ENCODE results near the gene VSTM4.

The VSTM4 gene

GRCh38 chr10:49117376-49118070 is 2.2 kb upstream of the VSTM4 start:
- peaks cover 13% of the 10 kb centered on the region for H3K27me3 ChIP-seq (ENCODE audit: insufficient read depth, poor library complexity, severe bottlenecking)
- H3K27ac ChIP-seq (replicated peaks) = no peak overlapping the region
- TF ChIP-seq SPI1 (IDR thresholded peaks at IDR 0.05; ENCODE audit: borderline replicate concordance, low read depth) (no peak), REST (IDR thresholded peaks at IDR 0.05; ENCODE audit: insufficient replicate concordance, low read depth) (no peak), POLR2AphosphoS5 (IDR thresholded peaks at IDR 0.05; ENCODE audit: low read depth) (no peak), GABPA (IDR thresholded peaks at IDR 0.05; ENCODE audit: low read depth) (no peak), CTCF (IDR thresholded peaks at IDR 0.05; ENCODE audit: insufficient read depth, low read length) (no peak)
- no peak overlapping the region for H3K4me3 ChIP-seq (replicated peaks; ENCODE audit: insufficient read depth, low read length)
- peak in 1 of 2 experiments; percentile 40 for DNase-seq (ENCODE audit: low read depth in 1 of 2, low spot score in 1 of 2)

GRCh38 chr10:49116509-49117375 is 1.4 kb upstream of the VSTM4 start:
- no peak for TF ChIP-seq SPI1 (IDR thresholded peaks at IDR 0.05; ENCODE audit: borderline replicate concordance, low read depth)

GRCh38 chr10:49115796-49116508 is 630 bp upstream of the VSTM4 start:
- no peak overlapping the region for H3K4me3 ChIP-seq (replicated peaks; ENCODE audit: insufficient read depth, low read length)
- no peak for DNase-seq (ENCODE audit: low read depth in 1 of 2, low spot score in 1 of 2)
- peaks cover 13% of the 10 kb centered on the region for H3K27me3 ChIP-seq (ENCODE audit: insufficient read depth, poor library complexity, severe bottlenecking)
- TF ChIP-seq GABPA (IDR thresholded peaks at IDR 0.05; ENCODE audit: low read depth) (no peak), POLR2AphosphoS5 (IDR thresholded peaks at IDR 0.05; ENCODE audit: low read depth) (no peak), CTCF (IDR thresholded peaks at IDR 0.05; ENCODE audit: insufficient read depth, low read length) (no peak), SPI1 (IDR thresholded peaks at IDR 0.05; ENCODE audit: borderline replicate concordance, low read depth) (no peak), REST (IDR thresholded peaks at IDR 0.05; ENCODE audit: insufficient replicate concordance, low read depth) (no peak)
- no peak overlapping the region for H3K27ac ChIP-seq (replicated peaks)

More at GRCh38 chr10:49116509-49117375, 1.4 kb upstream of the VSTM4 start:
- no peak for DNase-seq (ENCODE audit: low read depth in 1 of 2, low spot score in 1 of 2)
- H3K4me3 ChIP-seq (replicated peaks; ENCODE audit: insufficient read depth, low read length) = no peak overlapping the region
- peaks cover 13% of the 10 kb centered on the region for H3K27me3 ChIP-seq (ENCODE audit: insufficient read depth, poor library complexity, severe bottlenecking)
- no peak overlapping the region for H3K27ac ChIP-seq (replicated peaks)

- TF ChIP-seq REST (IDR thresholded peaks at IDR 0.05; ENCODE audit: insufficient replicate concordance, low read depth) (no peak), SPI1 (IDR thresholded peaks at IDR 0.05; ENCODE audit: borderline replicate concordance, low read depth) (no peak)
Measured at GRCh38 chr10:49114718-49115014, 656 bp downstream of the VSTM4 start.

More at GRCh38 chr10:49114718-49115014, 656 bp downstream of the VSTM4 start:
- H3K27ac ChIP-seq (replicated peaks) = no peak overlapping the region
- no peak overlapping the region for H3K4me3 ChIP-seq (replicated peaks; ENCODE audit: insufficient read depth, low read length)
- peaks cover 13% of the 10 kb centered on the region for H3K27me3 ChIP-seq (ENCODE audit: insufficient read depth, poor library complexity, severe bottlenecking)
- no peak for DNase-seq (ENCODE audit: low read depth in 1 of 2, low spot score in 1 of 2)

Measured in HL-60 (cell line).